Neural progenitor cell (in vitro differentiated cells): ENCODE measurements around the gene RASD2.

Experiments used
- EZH2phosphoT487 ChIP-seq: fragments of 200-600 bp; sonication (generic); IDR thresholded peaks from 2 replicates; pipeline ENCODE4 v1.6.1; 2017; ENCODE audit warnings: antibody characterized with exemption
- TF ChIP-seq, protein P1 (sequence below): fragments of 200-600 bp; sonication (generic); IDR thresholded peaks from 2 replicates; pipeline ENCODE4 v1.5.1; 2017; ENCODE audit warnings: antibody characterized with exemption, mild to moderate bottlenecking

DNA sequence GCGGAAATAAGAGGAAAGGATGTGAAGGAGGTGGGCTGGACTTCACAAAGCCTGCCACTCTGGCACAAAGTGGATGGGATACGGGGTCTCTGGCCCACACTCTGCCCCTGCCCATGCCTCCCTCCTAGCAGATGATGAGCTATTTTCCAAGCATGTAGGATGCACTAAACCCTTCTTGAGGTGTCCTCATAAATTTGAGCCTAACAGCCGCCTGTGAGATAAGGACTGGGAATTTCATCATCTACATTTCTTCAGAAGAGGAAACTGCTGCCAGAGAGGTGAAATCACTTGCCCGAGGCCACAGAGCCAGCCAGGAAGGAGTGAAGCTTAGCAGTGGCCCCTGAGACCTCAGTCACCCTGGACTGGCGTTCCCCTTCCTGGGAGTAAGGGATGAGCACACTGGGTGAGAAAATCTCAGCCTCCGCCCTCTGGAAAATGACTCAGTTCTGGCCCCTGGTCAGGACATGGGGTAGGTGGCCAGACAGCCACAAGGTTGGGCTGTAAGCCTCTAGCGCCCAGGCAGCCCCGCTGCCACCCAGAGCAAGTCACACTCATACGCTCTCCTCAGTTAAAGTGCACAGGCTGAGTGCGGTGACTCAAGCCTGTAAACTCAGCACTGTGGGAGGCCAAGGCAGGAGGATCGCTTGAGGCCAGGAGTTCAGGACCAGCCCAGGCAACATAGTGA, 48.6 kb downstream of the RASD2 start:
- TF ChIP-seq, protein P1, sequence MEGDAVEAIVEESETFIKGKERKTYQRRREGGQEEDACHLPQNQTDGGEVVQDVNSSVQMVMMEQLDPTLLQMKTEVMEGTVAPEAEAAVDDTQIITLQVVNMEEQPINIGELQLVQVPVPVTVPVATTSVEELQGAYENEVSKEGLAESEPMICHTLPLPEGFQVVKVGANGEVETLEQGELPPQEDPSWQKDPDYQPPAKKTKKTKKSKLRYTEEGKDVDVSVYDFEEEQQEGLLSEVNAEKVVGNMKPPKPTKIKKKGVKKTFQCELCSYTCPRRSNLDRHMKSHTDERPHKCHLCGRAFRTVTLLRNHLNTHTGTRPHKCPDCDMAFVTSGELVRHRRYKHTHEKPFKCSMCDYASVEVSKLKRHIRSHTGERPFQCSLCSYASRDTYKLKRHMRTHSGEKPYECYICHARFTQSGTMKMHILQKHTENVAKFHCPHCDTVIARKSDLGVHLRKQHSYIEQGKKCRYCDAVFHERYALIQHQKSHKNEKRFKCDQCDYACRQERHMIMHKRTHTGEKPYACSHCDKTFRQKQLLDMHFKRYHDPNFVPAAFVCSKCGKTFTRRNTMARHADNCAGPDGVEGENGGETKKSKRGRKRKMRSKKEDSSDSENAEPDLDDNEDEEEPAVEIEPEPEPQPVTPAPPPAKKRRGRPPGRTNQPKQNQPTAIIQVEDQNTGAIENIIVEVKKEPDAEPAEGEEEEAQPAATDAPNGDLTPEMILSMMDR, result no peak
- TF ChIP-seq EZH2phosphoT487, result no peak
